Measurements from ENCODE around the gene SERPINE3.

The SERPINE3 gene

GRCh38 chr13:51297556-51297955, 41.9 kb upstream of the SERPINE3 start:
- Histone ChIP-seq H3K9me2 (replicated peaks; ENCODE audit: insufficient read depth, low read length) (no peaks in the 10 kb centered on the region), H2AFZ (ENCODE audit: low read length) (no peak overlapping the region), H3K9ac (ENCODE audit: low read length) (no peak overlapping the region), H3K36me3 (replicated peaks; ENCODE audit: insufficient read depth, low read length) (no peaks in the 10 kb centered on the region), H3K9me3 (replicated peaks; ENCODE audit: insufficient read depth, low read length) (no peaks in the 10 kb centered on the region), H3K4me3 (ENCODE audit: low read length) (no peak overlapping the region), H3K4me2 (ENCODE audit: low read depth, low read length) (no peak overlapping the region), H4K20me1 (ENCODE audit: insufficient read depth, low read length) (no peaks in the 10 kb centered on the region), H3K79me2 (ENCODE audit: low read length) (no peaks in the 10 kb centered on the region), H3K4me1 (ENCODE audit: low read length) (no peaks in the 10 kb centered on the region), H3K27ac (ENCODE audit: low read length) (no peak overlapping the region), H3K27me3 (replicated peaks; ENCODE audit: insufficient read depth, low read length) (no peaks in the 10 kb centered on the region), H3F3A (ENCODE audit: insufficient read depth, low read length) (no peaks in the 10 kb centered on the region)
- no peak for TF ChIP-seq EZH2phosphoT487 (IDR thresholded peaks at IDR 0.05; ENCODE audit: low read length)
- TF ChIP-seq CTCF (IDR thresholded peaks at IDR 0.05; ENCODE audit: low read length), result no peak
- no peak for TF ChIP-seq EZH2 (optimal IDR thresholded peaks at IDR 0.05; ENCODE audit: low read depth, low read length)
- no peak for DNase-seq

GRCh38 chr13:51298812-51299211, 40.7 kb upstream of the SERPINE3 start:
- H3K27me3 ChIP-seq (replicated peaks; ENCODE audit: insufficient read depth, low read length), result no peaks in the 10 kb centered on the region
- no peak for TF ChIP-seq EZH2 (optimal IDR thresholded peaks at IDR 0.05; ENCODE audit: low read depth, low read length)
- no peak for TF ChIP-seq EZH2phosphoT487 (IDR thresholded peaks at IDR 0.05; ENCODE audit: low read length)
- TF ChIP-seq CTCF (IDR thresholded peaks at IDR 0.05; ENCODE audit: low read length), result no peak
- H3K9ac ChIP-seq (ENCODE audit: low read length), result no peak overlapping the region
- no peaks in the 10 kb centered on the region for H3K4me1 ChIP-seq (ENCODE audit: low read length)
- no peak overlapping the region for H3K27ac ChIP-seq (ENCODE audit: low read length)
- H2AFZ ChIP-seq (ENCODE audit: low read length), result no peak overlapping the region
- no peaks in the 10 kb centered on the region for H4K20me1 ChIP-seq (ENCODE audit: insufficient read depth, low read length)
- H3K4me3 ChIP-seq (ENCODE audit: low read length), result no peak overlapping the region
- H3K79me2 ChIP-seq (ENCODE audit: low read length), result no peaks in the 10 kb centered on the region
- H3F3A ChIP-seq (ENCODE audit: insufficient read depth, low read length), result no peaks in the 10 kb centered on the region
- no peak overlapping the region for H3K4me2 ChIP-seq (ENCODE audit: low read depth, low read length)
- H3K9me3 ChIP-seq (replicated peaks; ENCODE audit: insufficient read depth, low read length), result no peaks in the 10 kb centered on the region
- no peaks in the 10 kb centered on the region for H3K36me3 ChIP-seq (replicated peaks; ENCODE audit: insufficient read depth, low read length)
- H3K9me2 ChIP-seq (replicated peaks; ENCODE audit: insufficient read depth, low read length), result no peaks in the 10 kb centered on the region
- DNase-seq, result no peak

GRCh38 chr13:51303063-51303552, 36.4 kb upstream of the SERPINE3 start:
- Histone ChIP-seq H3K79me2 (ENCODE audit: low read length) (no peaks in the 10 kb centered on the region), H2AFZ (ENCODE audit: low read length) (no peak overlapping the region), H3K9me3 (replicated peaks; ENCODE audit: insufficient read depth, low read length) (no peaks in the 10 kb centered on the region), H3K4me2 (ENCODE audit: low read depth, low read length) (no peak overlapping the region), H3K9ac (ENCODE audit: low read length) (no peak overlapping the region), H3K4me3 (ENCODE audit: low read length) (no peak overlapping the region), H3K36me3 (replicated peaks; ENCODE audit: insufficient read depth, low read length) (no peaks in the 10 kb centered on the region), H4K20me1 (ENCODE audit: insufficient read depth, low read length) (no peaks in the 10 kb centered on the region), H3K27ac (ENCODE audit: low read length) (no peak overlapping the region), H3F3A (ENCODE audit: insufficient read depth, low read length) (no peaks in the 10 kb centered on the region), H3K4me1 (ENCODE audit: low read length) (no peaks in the 10 kb centered on the region), H3K9me2 (replicated peaks; ENCODE audit: insufficient read depth, low read length) (no peaks in the 10 kb centered on the region), H3K27me3 (replicated peaks; ENCODE audit: insufficient read depth, low read length) (no peaks in the 10 kb centered on the region)
- no peak for DNase-seq
- no peak for TF ChIP-seq EZH2phosphoT487 (IDR thresholded peaks at IDR 0.05; ENCODE audit: low read length)
- TF ChIP-seq EZH2 (optimal IDR thresholded peaks at IDR 0.05; ENCODE audit: low read depth, low read length), result no peak
- no peak for TF ChIP-seq CTCF (IDR thresholded peaks at IDR 0.05; ENCODE audit: low read length)

Data from MM.1S (cell line).